HUES48 (cell line): Measurements from ENCODE around the gene RPP30.
"Not testable (repeated sequence)": the region's sequence is repeated elsewhere in the genome, so short reads cannot be mapped to it uniquely, and the experiment has no call there.

Source experiments
- H3K27ac ChIP-seq: one replicate; pipeline ENCODE4 v1.7.0; 2013; ENCODE audit warnings: low read depth, low read length, inconsistent platforms
- H3K27me3 ChIP-seq: 2 replicates; pipeline ENCODE4 v1.6.1; 2013; ENCODE audit warnings: mild to moderate bottlenecking, low read length; ENCODE audit not compliant: control insufficient read depth, insufficient read depth
- H3K36me3 ChIP-seq: 2 replicates; pipeline ENCODE4 v1.6.1; 2013; ENCODE audit warnings: low read length; ENCODE audit not compliant: control insufficient read depth, insufficient read depth
- H3K4me1 ChIP-seq: 2 replicates; pipeline ENCODE4 v1.6.1; 2013; ENCODE audit warnings: mild to moderate bottlenecking, low read length; ENCODE audit not compliant: control insufficient read depth, insufficient read depth
- H3K4me3 ChIP-seq: 2 replicates; pipeline ENCODE4 v1.5.1; 2013; ENCODE audit warnings: mild to moderate bottlenecking, low read depth, low read length
- H3K9ac ChIP-seq: 2 replicates; pipeline ENCODE4 v1.6.1; 2013; ENCODE audit warnings: mild to moderate bottlenecking, low read depth, low read length, moderate library complexity
- H3K9me3 ChIP-seq: 2 replicates; pipeline ENCODE4 v1.6.1; 2013; ENCODE audit warnings: low read length; ENCODE audit not compliant: control insufficient read depth, insufficient read depth

Gene RPP30

DNA sequence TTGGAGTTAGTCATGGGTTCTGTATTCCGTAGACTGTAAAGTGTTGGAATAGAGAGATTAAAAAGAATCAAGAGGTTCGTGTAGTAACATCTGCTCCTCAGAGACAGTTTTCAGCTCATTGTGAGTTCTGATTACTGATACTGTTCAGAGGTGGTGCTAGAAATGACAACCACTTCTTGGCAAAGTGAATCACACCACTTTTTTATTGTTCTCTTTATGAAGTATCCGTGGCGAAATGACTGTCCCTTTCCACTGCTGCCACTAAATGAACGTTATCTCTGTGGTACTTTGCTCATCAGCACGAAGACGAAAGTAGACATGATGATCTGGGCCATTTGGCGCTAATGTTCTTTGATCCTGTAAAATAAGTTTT, 860 bp downstream of the RPP30 start:
- no peak overlapping the region for H3K27ac ChIP-seq
- no peaks in the 10 kb centered on the region for H3K27me3 ChIP-seq
- peaks cover 31% of the 10 kb centered on the region for H3K36me3 ChIP-seq
- peak overlapping the region; percentile 87 for H3K9ac ChIP-seq
- peaks cover 12% of the 10 kb centered on the region; the same call in 1 of the 2 replicates for H3K4me1 ChIP-seq
- peak overlapping the region; percentile 89 for H3K4me3 ChIP-seq
- no peaks in the 10 kb centered on the region for H3K9me3 ChIP-seq

DNA sequence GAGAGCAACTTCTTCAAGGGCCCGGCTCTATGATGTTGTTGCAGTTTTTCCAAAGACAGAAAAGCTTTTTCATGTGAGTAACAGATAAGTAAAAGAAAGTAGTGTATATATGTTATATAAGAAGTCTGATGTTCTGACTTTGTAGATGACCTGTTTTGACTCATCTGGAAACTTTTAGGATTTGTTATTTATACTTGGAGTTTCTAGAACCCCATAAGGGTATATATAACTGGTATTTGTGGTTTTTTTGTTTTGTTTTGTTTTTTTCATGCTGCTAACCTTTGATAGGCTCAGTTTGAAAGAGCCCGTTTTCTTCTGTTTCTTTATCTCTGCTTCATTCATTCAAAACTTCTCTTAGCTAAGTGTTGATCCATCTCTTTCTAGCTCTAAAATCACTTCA, 7.3 kb downstream of the RPP30 start:
- Histone ChIP-seq H3K27ac (no peak overlapping the region), H3K9me3 (no peaks in the 10 kb centered on the region), H3K9ac (no peak overlapping the region), H3K4me3 (no peak overlapping the region), H3K4me1 (no peaks in the 10 kb centered on the region), H3K36me3 (peaks cover 82% of the 10 kb centered on the region), H3K27me3 (no peaks in the 10 kb centered on the region)

DNA sequence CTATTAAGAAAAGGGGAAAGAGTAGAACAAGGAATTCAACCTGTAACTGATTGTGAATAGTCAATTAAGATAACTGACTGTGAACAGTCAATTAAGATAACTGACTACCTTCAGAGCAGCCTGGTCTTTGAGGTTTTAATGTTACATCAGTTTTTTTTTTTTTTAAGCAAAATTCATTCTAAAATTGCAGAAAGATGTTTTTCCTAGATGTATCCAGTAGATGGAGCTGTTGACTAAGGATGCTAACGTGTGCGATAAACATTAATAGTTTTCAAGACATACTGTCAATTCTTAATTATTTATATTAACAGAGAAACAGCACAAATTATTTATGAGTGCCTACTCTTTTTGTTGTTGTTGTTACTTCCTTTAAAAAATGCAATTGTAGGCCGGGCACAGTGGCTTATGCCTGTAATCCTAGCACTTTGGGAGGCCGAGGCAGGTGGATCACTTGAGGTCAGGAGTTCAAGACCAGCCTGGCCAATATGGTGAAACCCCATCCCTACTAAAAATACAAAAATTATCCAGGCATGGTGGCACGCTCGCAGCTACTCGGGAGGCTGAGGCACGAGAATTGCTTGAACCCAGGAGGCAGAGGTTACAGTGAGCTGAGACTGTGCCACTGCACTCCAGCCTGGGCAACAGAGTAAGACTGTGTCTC, 8.4 kb downstream of the RPP30 start:
- H3K9me3 ChIP-seq, H3K27me3 ChIP-seq, H3K4me3 ChIP-seq, H3K4me1 ChIP-seq, H3K9ac ChIP-seq, H3K27ac ChIP-seq: not testable (repeated sequence)
- peaks cover 87% of the 10 kb centered on the region for H3K36me3 ChIP-seq

DNA sequence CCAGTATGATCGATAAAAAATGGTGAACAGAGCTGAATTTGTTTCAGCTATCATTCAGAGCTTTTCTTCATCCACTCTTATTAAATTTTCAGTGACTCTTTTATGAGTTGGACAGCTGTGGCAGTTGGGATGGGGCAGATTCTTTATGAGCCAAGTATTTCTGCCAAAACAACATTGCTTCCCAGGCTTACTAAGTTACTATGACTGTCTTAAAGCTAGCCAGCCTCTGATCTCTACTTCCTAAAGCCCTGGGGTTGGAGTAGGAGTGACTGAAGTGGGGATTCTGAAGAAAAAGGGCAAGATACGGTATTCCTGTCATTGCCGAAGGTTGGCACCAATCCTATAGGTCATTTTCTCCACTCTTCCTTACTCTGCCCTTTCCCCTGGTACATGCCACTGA, 12.7 kb downstream of the RPP30 start:
- Histone ChIP-seq H3K9me3 (no peaks in the 10 kb centered on the region), H3K27ac (no peak overlapping the region), H3K4me1 (no peaks in the 10 kb centered on the region), H3K9ac (no peak overlapping the region), H3K27me3 (no peaks in the 10 kb centered on the region), H3K4me3 (no peak overlapping the region), H3K36me3 (peaks cover 83% of the 10 kb centered on the region)

DNA sequence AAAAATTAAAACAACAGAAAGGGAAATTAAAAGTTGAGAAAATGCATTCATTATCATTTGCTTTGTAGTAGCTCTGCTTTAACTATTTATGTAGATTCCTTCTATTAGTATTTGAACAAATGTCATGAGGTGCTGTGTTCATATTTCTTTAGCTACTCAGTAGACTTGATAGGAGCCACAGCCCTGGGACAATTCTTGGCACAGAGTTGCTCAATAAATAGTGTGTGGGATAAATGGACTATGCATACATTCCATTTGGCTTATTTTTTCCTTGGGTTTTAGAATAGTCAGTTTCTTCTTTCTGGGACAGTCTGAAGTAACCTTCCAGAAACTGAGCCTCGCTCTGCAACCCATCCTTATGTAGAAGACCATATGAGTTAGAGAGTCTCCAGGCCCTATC, 13.4 kb downstream of the RPP30 start:
- Histone ChIP-seq H3K9me3 (no peaks in the 10 kb centered on the region), H3K27me3 (no peaks in the 10 kb centered on the region), H3K36me3 (peaks cover 85% of the 10 kb centered on the region), H3K4me3 (no peak overlapping the region), H3K27ac (no peak overlapping the region), H3K4me1 (no peaks in the 10 kb centered on the region), H3K9ac (no peak overlapping the region)

DNA sequence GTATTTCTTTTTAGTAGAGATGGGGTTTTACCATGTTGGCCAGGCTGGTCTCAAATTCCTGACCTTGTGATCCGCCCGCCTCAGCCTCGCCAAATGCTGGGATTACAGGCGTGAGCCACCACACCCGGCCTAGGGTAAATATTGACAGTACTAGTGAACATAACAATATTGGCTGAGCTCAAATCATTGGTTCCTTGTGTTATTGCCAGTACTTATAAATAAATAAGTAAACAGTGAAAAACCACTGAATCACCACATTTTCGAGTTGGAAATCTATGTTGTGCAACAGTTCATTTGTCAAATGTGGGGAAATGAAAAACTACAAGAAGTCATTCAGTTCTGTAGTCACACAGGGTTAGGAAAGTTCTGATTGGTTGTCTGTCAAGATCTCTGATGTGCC, 15.8 kb downstream of the RPP30 start:
- H3K4me1 ChIP-seq = no peaks in the 10 kb centered on the region
- H3K4me3 ChIP-seq = no peak overlapping the region
- H3K27ac ChIP-seq = no peak overlapping the region
- no peaks in the 10 kb centered on the region for H3K9me3 ChIP-seq
- no peak overlapping the region for H3K9ac ChIP-seq
- peaks cover 91% of the 10 kb centered on the region for H3K36me3 ChIP-seq
- no peaks in the 10 kb centered on the region for H3K27me3 ChIP-seq

DNA sequence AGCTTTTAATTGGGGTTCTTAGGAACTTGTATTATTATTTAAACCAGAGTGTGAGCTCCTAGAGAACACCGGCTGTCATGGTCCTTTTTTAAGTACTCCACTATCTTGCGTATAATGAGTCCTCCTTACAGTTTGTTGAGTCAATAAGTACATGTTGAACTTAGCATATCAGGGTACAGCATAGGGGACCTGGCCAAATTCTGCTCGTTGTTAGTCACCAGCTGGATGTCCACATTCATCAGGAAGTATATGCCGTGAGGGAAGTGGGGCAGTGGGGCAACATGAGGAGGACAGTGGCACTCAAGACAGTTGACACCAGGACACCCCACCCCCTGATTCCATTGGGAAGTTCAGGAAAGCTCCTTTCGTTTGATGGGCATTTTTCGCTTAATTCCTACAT, 16.6 kb downstream of the RPP30 start:
- Histone ChIP-seq H3K27ac (no peak overlapping the region), H3K36me3 (peaks cover 95% of the 10 kb centered on the region), H3K4me3 (no peak overlapping the region), H3K9ac (no peak overlapping the region), H3K9me3 (no peaks in the 10 kb centered on the region), H3K27me3 (no peaks in the 10 kb centered on the region), H3K4me1 (no peaks in the 10 kb centered on the region)

DNA sequence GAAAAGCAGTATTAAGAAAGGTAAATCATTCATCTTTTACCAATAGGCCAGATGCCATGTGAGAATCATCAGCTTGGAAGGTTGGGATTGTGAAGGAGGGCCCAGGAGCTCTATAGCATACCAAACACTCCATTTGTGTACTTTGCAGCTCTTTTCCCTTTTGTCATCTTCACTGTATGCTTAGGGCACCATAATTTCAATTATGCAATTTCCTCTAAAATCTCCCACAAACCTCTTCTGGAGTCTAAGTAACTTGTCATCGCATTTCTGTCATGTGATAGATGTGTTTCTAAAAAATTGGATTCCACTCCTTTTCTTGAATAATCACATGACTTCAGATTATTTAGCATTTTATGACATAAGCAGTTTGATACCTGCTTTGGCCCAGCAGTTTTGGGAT, 17.9 kb downstream of the RPP30 start:
- no peak overlapping the region for H3K4me3 ChIP-seq
- H3K27me3 ChIP-seq = no peaks in the 10 kb centered on the region
- H3K36me3 ChIP-seq = peaks cover 95% of the 10 kb centered on the region
- no peak overlapping the region for H3K9ac ChIP-seq
- H3K9me3 ChIP-seq = no peaks in the 10 kb centered on the region
- no peaks in the 10 kb centered on the region for H3K4me1 ChIP-seq
- no peak overlapping the region for H3K27ac ChIP-seq

DNA sequence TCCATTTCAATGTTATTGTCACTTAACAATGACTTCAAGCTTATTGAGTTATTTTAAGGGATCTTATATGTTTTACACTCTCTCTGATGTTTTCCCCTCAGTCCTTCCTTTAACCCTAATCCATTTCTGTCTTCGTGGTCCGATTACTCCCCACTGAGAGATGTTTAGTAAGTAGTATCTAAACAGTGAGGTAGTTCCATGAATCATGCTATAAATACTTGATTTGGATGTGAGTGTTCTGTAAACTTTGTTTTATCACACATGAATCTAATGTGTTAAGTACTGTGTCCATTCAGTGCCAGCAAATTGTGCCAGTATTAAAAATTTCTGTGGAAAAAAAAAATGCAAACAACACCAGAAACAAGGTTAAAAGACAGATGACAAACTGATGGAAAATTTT, 18.6 kb downstream of the RPP30 start:
- no peak overlapping the region for H3K27ac ChIP-seq
- no peak overlapping the region for H3K9ac ChIP-seq
- no peaks in the 10 kb centered on the region for H3K4me1 ChIP-seq
- H3K27me3 ChIP-seq = no peaks in the 10 kb centered on the region
- H3K36me3 ChIP-seq = peaks cover 95% of the 10 kb centered on the region
- no peaks in the 10 kb centered on the region for H3K9me3 ChIP-seq
- no peak overlapping the region for H3K4me3 ChIP-seq

DNA sequence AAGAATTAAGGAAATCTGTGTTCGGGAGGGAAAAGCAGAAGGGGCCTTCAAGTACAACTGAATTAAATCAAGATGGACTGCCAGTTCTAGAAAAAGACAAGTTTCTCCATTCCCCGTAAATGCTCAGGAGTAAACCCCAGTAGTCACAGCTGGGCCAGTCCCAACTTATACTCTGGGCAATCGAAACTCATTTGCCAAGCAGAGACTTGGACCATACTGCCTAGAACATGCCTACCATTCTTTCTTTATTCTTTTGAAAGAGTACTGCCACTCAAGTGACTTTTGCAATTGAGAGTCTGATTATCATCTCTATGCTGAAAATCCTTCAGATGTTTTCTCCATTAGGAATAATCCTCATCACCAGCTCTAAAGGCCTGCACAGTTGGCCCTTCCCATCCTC, 21.4 kb downstream of the RPP30 start:
- no peak overlapping the region for H3K27ac ChIP-seq
- H3K27me3 ChIP-seq = no peaks in the 10 kb centered on the region
- H3K9ac ChIP-seq = no peak overlapping the region
- no peak overlapping the region for H3K4me3 ChIP-seq
- H3K36me3 ChIP-seq = peaks cover 95% of the 10 kb centered on the region
- H3K4me1 ChIP-seq = no peaks in the 10 kb centered on the region
- no peaks in the 10 kb centered on the region for H3K9me3 ChIP-seq

DNA sequence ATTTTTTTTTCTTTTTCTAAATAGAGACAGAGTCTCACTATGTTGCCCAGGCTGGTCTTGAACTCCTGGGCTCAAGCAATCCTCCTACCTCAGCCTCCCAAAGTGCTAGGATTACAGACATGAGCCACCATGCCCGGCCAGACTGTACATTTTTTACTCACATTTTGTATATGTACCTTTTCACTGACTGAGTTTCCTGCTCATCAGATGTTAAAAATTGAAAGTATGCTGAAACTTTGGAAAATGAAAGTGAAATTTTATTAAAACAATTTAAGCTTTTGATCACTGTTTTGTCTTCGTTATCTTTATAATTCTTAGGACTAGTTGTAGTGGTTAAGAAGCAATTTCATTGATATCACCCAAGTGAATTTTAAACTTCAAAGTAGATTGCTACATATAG, 25.1 kb downstream of the RPP30 start:
- not testable (repeated sequence) for H3K9me3 ChIP-seq, H3K4me3 ChIP-seq, H3K27me3 ChIP-seq, H3K27ac ChIP-seq, H3K4me1 ChIP-seq, H3K9ac ChIP-seq
- H3K36me3 ChIP-seq = peaks cover 91% of the 10 kb centered on the region

DNA sequence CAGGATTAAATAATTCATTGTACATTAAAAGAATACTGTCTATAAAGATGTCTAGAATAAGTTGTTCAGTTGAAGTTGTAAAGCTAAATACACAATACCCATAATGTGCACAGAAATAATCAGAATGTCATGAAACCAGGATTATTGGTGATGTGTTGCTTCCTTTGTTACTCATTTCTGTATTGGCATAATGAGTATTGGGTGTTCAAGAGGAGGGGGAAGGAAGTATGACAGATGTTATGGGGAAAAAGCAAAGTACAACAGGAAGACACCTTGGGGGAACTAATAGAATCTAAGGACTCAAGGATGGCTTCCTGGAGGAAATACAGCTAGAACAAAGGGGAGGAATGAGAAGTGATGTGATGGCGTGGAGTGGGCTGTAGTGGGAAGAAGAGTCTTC, 34.2 kb downstream of the RPP30 start:
- Histone ChIP-seq H3K4me3 (no peak overlapping the region), H3K27me3 (no peaks in the 10 kb centered on the region; the same call in 1 of the 2 replicates), H3K4me1 (no peaks in the 10 kb centered on the region), H3K27ac (no peak overlapping the region), H3K36me3 (peaks cover 17% of the 10 kb centered on the region; the same call in 1 of the 2 replicates), H3K9ac (no peak overlapping the region), H3K9me3 (no peaks in the 10 kb centered on the region)
